Brain pericyte (primary cell): ENCODE data around the gene CACNA2D2.

Source experiments
- DNase-seq: peaks from one replicate; pipeline ENCODE4 v3.0.0-alpha.2; 2012; ENCODE audit warnings: low read depth, low spot score

Gene CACNA2D2

GRCh38 chr3:50347187-50347813 lies 156.1 kb downstream of the CACNA2D2 start:
- DNase-seq = no peak

GRCh38 chr3:50345586-50346234 lies 157.7 kb downstream of the CACNA2D2 start, which contains the start of gene ZMYND10:
Gene ZMYND10, minus strand, starts transcription at chr3:50345732. Its CDS starts 153 bp downstream, at chr3:50345579.
- no peak for DNase-seq

GRCh38 chr3:50345008-50345407 lies 158.4 kb downstream of the CACNA2D2 start:
- no peak for DNase-seq

GRCh38 chr3:50342813-50343633 lies 160.4 kb downstream of the CACNA2D2 start:
- DNase-seq = no peak

GRCh38 chr3:50341996-50342650 lies 161.3 kb downstream of the CACNA2D2 start:
- DNase-seq = no peak

- DNase-seq = no peak
Measured at GRCh38 chr3:50341537-50341936, 161.9 kb downstream of the CACNA2D2 start.

- no peak for DNase-seq
Measured at GRCh38 chr3:50340448-50341329, 162.7 kb downstream of the CACNA2D2 start, which contains the start of gene RASSF1. Gene RASSF1, minus strand, starts transcription at chr3:50340836. Its CDS starts 31 bp downstream, at chr3:50340805.

GRCh38 chr3:50340147-50340447 lies 163.3 kb downstream of the CACNA2D2 start:
- DNase-seq = no peak

GRCh38 chr3:50339485-50340146 lies 163.8 kb downstream of the CACNA2D2 start:
- no peak for DNase-seq

GRCh38 chr3:50338965-50339364 lies 164.5 kb downstream of the CACNA2D2 start:
- DNase-seq = no peak

GRCh38 chr3:50337175-50337861 lies 166.1 kb downstream of the CACNA2D2 start:
- peak; percentile 97 for DNase-seq

GRCh38 chr3:50336452-50337174 lies 166.8 kb downstream of the CACNA2D2 start:
- DNase-seq = no peak

GRCh38 chr3:50334339-50335075 lies 168.9 kb downstream of the CACNA2D2 start:
- DNase-seq = no peak

GRCh38 chr3:50333744-50334328 lies 169.6 kb downstream of the CACNA2D2 start:
- DNase-seq = no peak

GRCh38 chr3:50331364-50331907 lies 172.0 kb downstream of the CACNA2D2 start:
- no peak for DNase-seq

GRCh38 chr3:50330330-50330729 lies 173.1 kb downstream of the CACNA2D2 start:
- DNase-seq = no peak

- DNase-seq = peak; percentile 85
Measured at GRCh38 chr3:50327943-50328691, 175.3 kb downstream of the CACNA2D2 start, which contains the start of gene TUSC2. Gene TUSC2, minus strand, starts transcription at chr3:50328223. Its CDS starts 124 bp downstream, at chr3:50328099.
